ENCODE measurements around the gene DDAH2.

Gene DDAH2

GRCh38 chr6:31728767-31729514 lies at the start of gene DDAH2:
DDAH2 (minus strand) TSS chr6:31729299; CDS start chr6:31729161, 138 bp downstream.
- no peak for DNase-seq

DNA sequence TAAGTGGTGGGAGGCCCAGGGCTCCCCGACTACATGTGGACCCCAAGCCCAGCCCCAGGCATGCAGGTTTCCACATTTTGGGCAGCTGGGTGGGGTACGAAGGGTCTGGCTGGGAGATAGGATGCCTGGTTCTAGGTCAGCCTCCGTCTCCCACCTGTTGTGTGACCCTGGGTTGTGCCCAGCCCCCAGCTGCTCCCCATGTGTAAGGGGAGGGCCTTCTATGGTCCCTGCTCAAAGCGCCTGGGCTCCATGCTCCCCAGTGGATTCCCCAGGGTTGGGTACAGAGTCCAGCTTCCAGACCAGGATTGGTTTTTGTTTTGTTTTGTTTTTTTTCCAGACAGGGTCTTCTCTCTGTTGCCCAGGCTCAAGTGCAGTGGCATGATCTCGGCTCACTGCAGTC lies 49.1 kb upstream of the DDAH2 start:
- no peak for DNase-seq

DNA sequence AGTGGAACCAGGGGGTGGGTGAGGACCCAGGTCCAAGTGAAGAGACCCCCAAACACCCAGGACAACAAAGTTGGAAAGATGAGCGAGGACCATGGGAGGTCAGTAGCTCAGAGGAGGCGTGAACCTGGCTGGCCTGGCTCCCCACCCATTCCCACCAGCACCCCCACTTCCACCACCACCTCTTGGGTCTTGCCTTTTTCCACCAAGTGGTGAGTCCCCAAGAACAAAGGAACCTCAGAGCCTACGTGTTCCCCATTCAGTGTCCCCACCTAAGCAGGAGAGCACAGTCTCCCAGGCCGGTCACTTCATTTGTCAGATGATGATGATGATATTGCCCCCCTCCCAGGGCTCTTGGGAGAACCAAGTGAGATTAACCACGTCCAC lies 48.6 kb upstream of the DDAH2 start:
- DNase-seq: no peak

- peak; percentile 77 for DNase-seq
These were observed 48.0 kb upstream of the DDAH2 start, which contains the start of gene VWA7 for GRCh38 chr6:31776989-31777666. VWA7 (minus strand) TSS chr6:31777328; CDS start chr6:31776779, 549 bp downstream.

DNA sequence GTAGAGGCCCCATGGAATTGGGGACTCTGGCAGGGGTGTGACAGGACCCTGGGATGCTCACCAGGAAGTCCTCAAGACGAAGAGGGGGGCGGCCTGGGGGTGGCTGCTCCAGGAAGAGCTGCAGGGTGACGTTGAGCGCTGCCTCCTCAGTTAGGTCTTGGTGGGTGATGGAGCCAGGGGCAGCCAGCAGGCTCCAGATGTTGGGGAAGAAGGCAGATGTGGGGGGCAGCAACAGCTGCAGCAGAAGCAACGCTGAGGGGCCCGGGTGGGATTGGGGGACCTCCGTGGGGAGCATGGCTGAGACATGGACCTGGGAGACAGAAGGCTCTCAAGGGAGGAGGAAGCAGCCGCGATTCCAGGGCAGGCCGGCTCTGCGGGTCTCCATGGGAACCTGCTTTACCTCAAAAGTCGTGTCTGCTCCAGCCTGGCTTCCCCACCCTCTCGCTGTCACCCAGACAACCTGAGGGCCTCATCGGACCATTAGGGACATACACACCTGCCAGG lies 47.4 kb upstream of the DDAH2 start:
- DNase-seq: no peak

DNA sequence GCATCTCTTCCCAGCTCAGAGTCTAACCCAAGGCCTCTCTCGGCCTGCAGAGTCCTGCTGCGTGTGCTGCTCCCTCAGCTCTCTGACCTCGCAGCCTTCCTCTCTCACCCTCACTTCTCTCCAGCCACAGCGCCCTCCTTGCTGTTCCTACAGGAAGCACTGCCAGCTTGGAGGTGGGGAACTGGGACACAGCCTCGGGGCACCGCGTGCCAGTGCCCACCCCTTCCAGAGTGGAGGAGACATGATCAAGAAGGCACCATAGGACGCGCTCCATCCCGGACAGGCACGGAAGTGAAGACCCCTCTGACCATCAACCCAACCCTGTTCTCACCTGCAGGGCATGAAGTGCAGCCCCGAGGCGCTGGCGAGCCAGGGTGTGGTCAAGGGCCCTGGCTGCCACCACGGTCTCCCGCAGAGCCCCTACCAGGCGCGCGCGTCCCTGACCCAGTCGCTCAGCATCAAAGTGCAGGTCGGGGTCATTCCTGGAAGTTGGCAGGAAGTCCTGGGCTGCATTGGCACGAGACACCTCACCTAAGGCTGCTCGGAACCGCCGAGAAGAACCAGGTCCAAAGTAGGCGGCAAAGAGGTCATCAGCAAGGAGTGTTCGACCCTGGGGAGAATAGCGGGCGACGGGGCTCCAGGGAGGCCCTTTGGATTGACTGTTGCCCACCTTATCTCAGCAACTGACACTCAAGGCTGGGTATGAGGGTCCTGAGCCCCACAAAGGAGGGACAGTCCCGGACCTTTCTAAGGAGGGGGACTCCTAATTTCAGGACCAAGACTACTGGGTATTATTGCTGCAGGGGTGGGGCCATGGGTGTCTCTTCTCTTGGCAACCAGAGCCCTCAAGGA lies 46.8 kb upstream of the DDAH2 start:
- DNase-seq: no peak

DNA sequence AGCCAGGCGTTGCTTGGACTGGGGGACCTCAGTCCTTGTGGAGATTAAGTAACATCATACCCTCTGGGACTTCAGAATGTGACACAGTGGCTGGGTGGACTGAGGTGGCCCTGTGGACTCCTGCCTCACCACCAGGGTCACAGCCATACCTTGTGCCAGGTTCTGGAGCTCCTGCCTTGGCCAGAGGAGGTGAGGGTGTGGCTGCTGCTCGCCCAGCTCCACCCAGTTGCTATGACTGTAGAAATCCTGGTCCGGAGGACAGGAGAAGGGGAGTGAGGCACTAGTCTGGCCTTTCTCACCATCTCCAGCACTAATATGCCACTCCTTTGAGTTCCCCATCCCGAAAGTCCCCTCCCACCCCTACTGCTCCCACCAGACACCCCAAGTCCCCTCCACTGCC lies 46.1 kb upstream of the DDAH2 start:
- DNase-seq: no peak

DNA sequence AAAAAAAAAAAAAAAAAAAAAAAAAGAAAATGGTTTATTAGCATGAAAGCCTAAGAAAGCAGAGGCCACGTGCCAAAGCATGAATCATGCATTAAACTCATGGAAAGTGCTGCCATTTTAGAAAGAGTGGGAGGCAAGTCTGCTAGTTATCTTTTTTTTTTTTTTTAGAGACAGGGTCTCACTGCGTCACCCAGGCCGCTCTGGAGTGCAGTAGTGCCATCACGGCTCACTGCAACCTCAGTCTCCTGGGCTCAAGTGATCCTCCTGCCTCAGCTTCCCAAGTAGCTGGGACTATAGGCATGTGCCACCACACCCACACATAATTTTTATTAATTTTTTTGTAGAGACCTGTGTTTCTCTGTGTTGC lies 42.9 kb upstream of the DDAH2 start:
- peak; percentile 51 for DNase-seq

DNA sequence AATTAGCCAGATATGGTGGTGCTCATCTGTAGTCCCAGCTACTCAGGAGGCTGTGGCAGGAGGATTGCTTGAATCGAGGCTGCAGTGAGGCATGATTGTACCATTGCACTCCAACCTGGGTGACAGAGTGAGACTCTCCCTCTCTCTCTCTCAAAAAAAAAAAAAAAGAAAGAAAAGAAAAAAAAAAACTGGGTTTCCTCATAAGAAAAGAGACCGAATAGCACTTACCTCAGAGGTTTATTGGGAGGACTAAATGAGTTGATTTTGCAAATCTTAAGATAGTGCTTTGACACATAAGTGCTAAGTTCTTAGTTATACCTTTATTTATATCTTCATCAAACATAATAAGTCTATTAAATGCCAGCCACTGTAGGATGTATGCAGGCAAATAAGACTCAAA lies 41.8 kb upstream of the DDAH2 start:
- DNase-seq: no peak

DNA sequence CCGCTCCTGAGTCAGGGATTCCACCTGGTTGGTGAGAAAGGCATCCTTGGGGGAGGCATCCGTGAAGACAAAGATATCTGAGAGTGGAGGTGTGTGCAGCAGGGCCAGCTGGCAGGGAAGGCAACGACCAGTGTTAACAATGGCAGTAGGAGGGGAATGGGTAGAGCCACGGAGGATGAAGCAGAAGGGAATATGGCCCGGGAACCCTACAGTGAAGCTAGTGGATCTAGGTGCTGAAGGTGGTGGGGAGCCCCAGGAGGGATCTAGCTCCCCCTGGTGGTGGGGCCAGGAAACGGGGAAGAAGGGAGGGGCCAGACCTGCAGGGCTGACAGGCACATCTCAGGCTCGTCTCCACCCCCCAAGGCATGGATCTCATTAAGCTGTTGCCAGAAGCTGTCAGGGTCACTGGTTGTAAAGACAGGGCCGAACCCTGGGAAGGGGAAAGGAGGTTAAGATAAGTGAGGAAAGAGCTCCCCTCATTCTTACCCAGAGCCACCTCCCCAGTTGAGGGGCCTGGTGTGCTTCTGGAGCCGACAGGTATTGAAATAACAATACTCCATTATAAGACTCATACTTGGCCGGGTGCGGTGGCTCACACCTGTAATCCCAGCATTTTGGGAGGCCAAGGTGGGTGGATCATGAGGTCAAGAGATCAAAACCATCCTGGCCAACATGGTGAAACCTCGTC lies 40.7 kb upstream of the DDAH2 start:
- DNase-seq: peak; percentile 78

DNA sequence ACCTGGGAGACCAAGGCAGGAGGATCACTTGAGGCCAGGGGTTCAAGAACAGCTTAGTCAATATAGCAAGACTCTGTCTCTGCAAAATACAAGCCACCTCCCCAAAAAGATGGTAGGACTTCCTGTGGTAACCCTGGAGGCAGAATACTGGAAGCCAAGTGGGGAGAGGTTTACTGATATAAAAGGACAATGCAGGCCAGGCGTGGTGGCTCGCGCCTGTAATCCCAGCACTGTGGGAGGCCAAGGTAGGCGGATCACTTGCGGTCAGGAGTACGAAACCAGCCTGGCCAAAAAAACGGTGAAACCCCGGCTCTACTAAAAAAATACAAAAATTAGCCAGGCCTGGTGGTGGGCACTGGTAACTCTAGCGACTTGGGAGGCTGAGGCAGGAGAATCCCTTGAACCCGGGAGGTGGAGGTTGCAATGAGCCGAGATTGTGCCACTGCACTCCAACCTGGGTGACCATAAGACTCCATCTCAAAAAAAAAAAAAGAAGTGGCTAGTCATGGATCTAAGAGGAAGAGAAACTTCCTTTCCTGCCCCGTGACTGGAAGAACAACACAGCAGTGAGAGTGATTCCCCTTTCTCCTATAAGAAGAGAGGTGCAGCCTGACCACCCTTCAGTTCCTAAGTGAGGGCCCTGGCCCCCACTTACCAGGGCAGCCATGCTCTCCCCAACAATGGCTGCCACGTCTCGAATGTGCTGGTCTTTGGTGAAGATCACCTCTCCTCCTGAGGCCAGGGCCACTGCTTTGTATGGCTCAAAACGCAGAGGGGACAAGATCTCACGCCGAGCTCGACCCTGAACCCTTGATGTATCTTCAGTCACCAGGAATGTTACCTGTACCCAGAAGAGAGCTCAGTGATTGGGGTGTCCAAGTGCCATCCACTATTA lies 39.5 kb upstream of the DDAH2 start:
- DNase-seq: no peak

DNA sequence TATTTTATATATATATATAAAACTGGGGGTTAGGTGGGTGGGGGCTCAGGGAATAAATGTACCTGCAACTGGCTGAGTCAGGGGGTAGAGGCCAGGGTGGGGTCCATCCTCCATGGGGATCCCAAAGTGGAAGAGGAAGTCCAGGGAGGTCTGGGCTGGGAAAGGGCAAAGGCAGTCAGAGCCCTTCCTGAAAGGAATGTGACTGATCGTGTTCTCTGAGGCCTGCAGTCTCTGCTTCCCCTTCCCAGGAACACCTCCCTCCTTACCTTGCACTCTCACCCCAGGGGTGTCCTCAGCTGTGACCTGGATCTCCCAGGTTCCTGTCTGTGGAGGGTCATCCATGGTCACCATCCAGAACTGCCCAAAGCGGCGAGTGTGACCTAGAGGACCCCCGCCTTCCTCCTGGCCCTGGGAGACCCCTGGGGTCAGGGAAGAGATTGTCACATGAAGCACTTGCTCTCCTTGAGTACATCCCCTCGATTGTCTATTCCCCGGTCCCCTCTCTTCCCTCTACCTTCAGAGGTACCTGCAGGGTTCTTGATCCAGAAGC lies 38.1 kb upstream of the DDAH2 start:
- no peak for DNase-seq

- DNase-seq: no peak
These were observed 37.1 kb upstream of the DDAH2 start for GRCh38 chr6:31765910-31766794.

DNA sequence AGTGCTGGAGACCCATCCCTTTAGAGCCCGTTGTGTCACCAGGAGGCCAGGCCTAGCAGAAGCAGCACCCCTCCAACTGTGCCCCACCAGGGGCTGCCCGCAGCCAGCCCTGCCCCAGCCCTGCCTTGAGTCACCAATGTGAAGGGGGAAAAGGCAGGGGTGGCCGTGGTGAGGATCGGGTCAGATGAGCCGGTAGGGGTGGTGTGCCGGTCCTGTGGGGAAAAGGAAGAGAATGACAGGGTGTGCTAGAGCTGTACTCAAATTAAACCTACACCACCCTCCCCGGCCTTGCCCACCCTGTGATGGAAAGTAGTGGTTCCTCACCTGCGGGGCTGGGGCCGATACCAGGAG lies 36.4 kb upstream of the DDAH2 start:
- DNase-seq: no peak

DNA sequence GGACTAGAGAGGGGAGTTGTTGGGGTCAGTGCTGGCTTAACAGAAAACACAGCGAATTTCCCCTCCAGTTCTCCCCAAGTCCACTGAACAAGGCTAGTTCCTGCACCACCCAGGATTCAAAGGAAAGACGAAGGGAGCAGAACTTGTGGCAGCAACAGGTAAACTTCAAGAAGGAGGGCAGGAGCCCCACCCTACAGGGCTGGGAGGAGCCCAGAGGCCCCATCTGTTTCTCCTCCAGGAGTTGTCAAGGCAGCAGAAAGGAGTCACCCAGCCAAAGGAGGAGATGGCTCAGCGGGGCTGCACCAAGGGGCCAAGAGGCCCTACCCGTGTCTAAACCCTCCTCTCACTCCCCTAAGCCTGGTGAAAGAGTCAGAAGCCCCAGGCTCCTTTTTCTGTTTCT lies 35.1 kb upstream of the DDAH2 start:
- DNase-seq: no peak

DNA sequence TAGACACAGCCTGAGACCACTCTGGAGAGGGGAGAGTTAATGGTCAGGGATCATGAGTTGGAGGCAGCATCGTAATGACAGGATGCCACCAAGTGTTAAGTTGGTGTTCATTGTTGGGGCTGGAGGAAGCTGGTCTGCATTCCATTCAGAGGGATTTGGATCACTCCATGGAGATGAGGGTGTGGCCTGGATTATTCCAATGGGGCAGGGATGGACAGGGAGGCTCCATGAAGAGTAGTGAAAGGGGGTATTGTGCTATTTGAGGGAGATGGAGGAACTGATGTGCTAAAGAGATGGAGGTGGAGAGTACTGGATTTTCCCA lies 34.5 kb upstream of the DDAH2 start:
- no peak for DNase-seq

DNA sequence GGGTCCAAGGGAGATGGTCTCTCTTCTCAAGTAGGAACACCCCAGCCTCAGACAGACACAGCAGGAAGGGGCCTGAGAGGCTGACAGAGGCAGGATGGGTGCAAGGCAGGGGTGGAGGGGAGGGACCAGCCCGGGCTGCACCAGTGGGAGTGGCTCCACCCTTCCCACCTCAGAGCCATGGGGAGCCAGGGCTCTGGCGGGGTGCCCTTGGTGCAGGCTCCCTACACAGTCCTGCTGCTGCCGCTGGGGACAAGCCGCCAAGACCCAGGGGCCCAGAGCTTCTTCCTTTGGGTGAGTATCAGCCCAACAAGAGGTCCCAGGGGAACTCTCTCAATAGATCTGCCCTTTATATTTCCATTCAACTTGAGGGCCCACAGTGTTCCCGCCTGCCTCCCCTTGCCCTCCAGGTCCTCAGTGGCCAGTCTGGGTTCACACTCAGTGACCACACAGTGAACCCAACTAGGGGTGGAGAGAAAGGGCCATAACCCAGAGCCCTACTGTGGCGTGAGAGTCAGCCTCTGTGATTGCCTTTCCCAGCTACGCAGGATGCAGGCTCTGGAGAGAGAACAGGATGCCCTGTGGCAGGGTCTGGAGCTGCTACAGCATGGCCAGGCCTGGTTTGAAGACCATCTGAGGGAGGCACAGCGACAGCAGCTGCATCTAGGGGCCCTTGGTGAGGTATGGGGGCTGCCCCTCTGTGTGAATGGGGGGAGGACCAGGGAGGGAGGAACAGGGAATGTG lies 33.9 kb upstream of the DDAH2 start:
- DNase-seq: no peak

GRCh38 chr6:31762356-31762755 lies 33.3 kb upstream of the DDAH2 start, which contains the start of gene SAPCD1:
SAPCD1 (plus strand) TSS chr6:31762656; CDS start chr6:31763055, 399 bp downstream.
- DNase-seq: no peak

DNA sequence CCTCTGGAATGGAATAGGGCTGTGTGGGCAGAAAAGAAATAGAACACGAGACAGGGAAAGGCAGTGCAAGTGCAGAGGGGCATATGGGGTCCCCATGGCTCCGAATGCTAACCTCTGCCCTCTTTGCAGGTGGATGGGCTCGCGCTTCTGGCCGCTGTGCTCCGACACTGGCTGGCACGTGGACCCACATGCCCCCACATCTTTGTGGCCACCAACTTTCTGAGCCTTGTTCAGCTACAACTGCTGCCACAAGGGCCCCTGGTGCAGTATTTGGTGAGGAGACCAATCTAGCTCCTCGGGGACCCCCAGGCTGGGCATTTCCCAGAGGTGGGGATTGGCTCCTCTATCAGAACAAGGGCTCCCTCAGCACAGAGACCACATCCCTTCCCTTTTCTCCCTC lies 32.2 kb upstream of the DDAH2 start:
- DNase-seq: no peak

DNA sequence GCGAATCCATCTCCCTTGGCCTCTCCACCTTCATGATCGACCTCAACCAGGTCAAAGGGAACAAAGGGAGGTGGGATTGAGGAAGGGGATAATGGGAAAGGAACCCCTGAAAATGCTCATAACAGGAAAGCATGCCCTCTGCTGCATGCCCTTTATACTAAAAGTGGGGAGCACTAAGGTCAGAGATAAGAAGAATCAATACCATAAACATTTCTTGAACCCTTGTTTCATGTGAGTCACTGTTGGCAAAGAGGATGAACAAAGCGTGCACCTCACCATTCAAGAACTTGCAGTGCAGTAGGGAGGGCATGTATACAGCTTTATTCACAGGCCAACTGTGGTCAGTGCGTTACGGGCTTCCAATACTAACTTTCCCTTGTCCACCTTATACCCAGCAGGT lies 31.7 kb upstream of the DDAH2 start:
- no peak for DNase-seq

Data from activated naive CD4-positive, alpha-beta T cell treated with anti-CD3 and anti-CD28 coated beads, Interleukin-2, amount 50 U/mL, for 16 hours (primary cell).